Kidney capillary endothelial cell (primary cell): Measurements from ENCODE around the gene PLCL2.
A peak's percentile ranks its signal among the peaks of the same experiment; 100 is the strongest.
"Not testable (repeated sequence)": the region's sequence is repeated elsewhere in the genome, so short reads cannot be mapped to it uniquely, and the experiment has no call there.

ENCODE experiments used
- DNase-seq: peaks from one replicate; pipeline ENCODE4 v3.0.0-alpha.2; 2018; ENCODE audit warnings: low spot score

Gene PLCL2

GRCh38 chr3:16978234-16978920 is 93.6 kb downstream of the PLCL2 start:
- no peak for DNase-seq

GRCh38 chr3:16978921-16979271 is 94.1 kb downstream of the PLCL2 start:
- DNase-seq, result no peak

- DNase-seq, result not testable (repeated sequence)
Measured at GRCh38 chr3:16979769-16980515, 95.2 kb downstream of the PLCL2 start.

DNA sequence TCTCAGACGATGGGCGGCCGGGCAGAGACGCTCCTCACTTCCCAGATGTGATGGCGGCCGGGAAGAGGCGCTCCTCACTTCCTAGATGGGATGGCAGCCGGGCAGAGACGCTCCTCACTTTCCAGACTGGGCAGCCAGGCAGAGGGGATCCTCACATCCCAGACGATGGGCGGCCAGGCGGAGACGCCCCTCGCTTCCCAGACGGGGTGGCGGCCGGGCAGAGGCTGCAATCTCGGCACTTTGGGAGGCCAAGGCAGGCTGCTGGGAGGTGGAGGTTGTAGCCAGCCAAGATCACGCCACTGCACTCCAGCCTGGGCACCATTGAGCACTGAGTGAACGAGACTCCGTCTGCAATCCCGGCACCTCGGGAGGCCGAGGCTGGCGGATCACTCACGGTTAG is 95.8 kb downstream of the PLCL2 start:
- not testable (repeated sequence) for DNase-seq

GRCh38 chr3:16982460-16982859 is 97.7 kb downstream of the PLCL2 start:
- peak; percentile 13 for DNase-seq

DNA sequence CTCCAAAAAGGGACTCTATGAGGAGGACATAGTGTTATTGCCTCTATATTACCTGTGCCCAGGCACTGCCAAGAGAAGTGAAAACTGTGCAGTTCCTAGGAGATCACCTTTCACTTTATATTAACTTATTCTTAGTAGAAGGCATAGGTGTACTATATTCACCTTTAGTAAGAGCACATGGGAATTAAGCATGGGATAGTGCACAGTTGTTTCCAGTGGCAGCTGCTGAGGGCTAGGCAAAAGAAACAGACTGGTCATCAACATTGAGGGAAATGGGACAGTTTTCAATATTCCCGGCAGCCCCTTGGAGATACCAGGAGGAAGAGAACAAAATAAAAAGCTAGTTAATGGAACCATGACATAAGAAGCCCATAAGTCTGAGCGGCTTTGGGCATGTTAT is 100.9 kb downstream of the PLCL2 start:
- no peak for DNase-seq

- DNase-seq, result no peak
Measured at GRCh38 chr3:16987141-16987540, 102.4 kb downstream of the PLCL2 start.

GRCh38 chr3:16990163-16990562 is 105.4 kb downstream of the PLCL2 start:
- no peak for DNase-seq

GRCh38 chr3:16992198-16992597 is 107.4 kb downstream of the PLCL2 start:
- DNase-seq, result no peak

DNA sequence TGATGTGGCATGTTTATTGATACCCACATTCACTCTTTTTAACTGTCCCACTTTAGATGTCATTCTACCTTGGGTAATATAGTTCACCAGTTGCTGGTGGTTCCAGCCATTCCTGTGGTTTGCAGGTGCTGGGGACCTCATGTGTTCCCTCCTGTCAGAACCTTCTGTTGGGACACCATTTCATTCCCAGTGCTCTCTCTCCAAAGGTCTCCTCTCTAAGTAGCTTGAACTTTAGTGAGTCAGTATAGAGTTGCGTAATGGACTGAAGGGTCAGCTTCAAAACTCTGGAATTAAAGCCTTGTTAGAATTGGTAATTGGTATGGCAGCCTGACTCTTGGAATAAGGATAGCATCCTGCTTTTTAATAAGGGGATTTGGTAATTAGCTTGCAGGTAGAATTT is 108.5 kb downstream of the PLCL2 start:
- no peak for DNase-seq

- no peak for DNase-seq
Measured at GRCh38 chr3:16994854-16995525, 110.2 kb downstream of the PLCL2 start.

DNA sequence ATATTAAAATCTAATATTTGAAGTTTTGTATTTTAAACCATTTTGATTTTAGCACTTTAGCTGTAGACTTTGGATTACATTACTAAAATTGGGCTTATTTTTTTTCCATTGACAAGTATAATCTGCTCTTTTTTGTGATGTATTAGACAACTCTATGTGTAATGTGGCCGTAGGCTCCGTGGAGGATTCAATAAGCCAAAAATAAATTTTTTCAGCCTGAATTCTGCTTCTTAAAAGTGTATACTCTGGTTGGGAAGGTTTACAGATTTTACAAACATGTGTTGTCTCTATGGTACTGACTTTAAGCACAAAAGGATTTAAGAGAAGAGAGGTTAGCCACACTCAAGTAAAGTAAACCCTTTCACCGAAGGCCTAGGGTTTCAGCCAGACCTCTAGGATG is 110.8 kb downstream of the PLCL2 start:
- no peak for DNase-seq

DNA sequence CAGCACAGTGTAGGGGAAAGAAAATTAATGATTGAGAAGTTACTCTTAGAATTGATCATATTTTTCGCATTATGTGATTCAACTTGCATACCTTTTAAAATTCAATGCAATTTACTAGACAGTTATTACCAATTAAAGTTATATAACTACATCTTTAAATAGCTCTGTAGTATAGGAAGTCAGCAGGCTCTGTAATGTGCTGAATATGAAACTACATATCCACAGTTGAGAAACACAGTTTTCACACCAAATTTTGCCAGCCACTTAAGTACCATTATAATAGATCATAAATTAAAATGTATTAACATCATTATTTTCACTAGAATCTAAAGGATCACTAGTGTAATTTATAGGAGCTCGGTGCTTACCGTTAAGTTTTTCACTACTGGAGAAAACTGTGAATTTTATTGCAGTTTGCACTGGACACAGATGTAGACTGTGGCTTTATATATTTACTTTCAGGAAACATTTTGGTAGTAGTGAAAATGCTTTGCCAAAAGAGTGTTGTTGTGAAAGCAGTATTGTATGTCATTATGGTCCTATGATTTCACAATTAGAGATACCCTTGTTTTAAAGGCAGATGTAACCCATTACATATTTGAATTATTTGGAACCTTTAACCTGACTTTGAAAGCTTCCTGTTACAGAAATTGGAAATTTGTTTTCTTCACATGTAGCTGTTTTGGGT is 113.6 kb downstream of the PLCL2 start:
- no peak for DNase-seq

- DNase-seq, result no peak
Measured at GRCh38 chr3:16999161-16999560, 114.4 kb downstream of the PLCL2 start.

- no peak for DNase-seq
Measured at GRCh38 chr3:16999871-17000270, 115.1 kb downstream of the PLCL2 start.

- DNase-seq, result no peak
Measured at GRCh38 chr3:17003457-17003856, 118.7 kb downstream of the PLCL2 start.

GRCh38 chr3:17006132-17006852 is 121.5 kb downstream of the PLCL2 start:
- no peak for DNase-seq

GRCh38 chr3:17007284-17007683 is 122.5 kb downstream of the PLCL2 start:
- DNase-seq, result no peak

- no peak for DNase-seq
Measured at GRCh38 chr3:17009826-17010225, 125.1 kb downstream of the PLCL2 start.

DNA sequence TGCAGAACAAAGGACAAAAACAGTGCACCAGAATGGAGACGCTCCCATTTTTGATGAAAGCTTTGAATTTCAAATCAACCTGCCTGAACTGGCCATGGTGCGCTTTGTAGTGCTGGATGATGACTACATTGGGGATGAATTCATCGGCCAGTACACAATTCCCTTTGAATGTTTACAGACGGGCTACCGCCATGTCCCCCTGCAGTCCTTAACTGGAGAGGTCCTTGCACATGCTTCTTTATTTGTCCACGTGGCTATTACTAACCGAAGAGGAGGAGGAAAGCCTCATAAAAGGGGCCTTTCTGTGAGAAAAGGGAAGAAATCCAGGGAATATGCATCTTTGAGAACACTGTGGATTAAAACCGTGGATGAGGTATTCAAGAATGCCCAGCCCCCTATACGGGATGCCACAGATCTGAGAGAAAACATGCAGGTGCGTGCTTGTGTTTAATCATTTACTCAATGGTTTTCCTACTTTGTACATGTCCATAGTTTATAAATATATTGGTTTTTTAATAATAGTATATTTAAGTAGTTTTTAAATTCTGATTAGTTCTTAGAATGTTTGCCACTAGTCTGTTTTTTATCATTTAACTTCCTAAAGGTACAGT is 127.1 kb downstream of the PLCL2 start:
- DNase-seq, result no peak

DNA sequence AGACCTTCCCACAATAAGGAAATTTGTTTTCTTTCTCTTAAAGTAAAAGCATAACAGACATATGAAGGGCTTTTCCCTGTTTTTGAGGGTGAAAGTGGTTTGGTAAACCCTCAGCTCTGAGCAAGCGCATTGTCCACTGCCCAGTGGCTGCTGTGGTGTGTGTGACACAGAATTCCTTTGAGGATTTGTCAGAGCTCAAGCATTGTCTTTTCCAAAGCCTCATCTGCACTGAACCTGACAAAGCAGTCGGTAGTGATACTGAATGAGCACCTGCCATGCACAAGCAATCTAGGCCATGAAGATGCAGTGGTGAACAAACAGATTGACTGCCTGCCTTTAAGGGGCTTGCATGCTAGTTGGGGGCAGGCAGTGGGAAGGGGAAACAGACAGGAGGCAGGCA is 128.3 kb downstream of the PLCL2 start:
- DNase-seq, result peak; percentile 23

DNA sequence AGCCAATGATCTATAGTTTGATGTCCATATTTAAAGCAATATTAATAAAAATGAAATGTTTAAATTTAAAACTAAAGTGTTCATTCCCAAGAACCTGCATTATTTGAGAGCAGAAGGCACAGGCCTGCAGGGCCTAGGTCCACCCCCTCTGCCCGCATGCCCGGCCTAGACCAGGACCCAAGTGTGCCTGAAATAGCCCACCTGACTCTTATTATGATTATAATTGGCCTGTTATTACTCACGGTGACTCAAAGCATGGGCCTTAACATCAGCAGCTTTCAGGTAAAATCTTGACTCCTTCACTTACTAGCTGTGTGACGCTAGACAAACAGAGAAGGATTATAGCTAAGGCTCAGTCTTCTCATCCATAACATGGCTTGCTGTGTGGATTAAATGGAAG is 128.8 kb downstream of the PLCL2 start:
- DNase-seq, result no peak
